ENCODE data around the gene TSPAN11.

The TSPAN11 gene

DNA sequence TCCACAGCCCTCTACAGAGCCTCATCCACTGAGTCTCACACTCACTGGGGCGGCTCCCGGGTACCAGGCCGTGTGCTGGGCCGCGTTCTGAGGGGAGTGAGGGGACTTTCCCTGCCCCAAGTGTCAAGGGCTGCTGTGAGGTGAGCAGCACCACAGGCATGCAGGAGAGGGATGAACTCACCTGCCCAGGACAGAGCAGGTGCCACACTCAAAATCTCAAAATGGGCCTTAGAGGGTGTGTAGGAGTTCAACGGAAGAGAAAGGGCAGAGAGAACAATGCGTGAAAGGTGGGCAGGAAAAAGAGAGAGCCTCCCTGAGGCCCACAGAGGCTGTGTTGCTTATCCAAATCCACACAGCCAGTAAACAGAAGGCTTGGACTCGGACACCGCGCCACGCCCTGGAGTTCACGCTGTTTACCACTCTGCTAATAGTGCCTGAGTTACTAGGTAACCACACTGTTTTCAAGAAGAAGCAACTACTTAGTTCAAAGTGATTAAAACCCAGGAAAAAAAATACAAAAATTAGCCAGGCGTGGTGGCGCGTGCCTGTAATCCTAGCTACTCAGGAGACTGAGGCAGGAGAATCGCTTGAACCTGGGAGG is 32.7 kb downstream of the TSPAN11 start:
- WGBS (ENCODE audit: insufficient coverage), result 98% methylated on average over 14 of the region's 16 CpGs
- CTCF ChIA-PET, result no interaction called here
- DNase-seq, result no peak
- no peaks in the 10 kb centered on the region for H3K36me3 ChIP-seq (ENCODE audit: control insufficient read depth in 4 of 4, insufficient read depth in 4 of 4, low read length in 3 of 4)
- H3K4me3 ChIP-seq (ENCODE audit: control insufficient read depth in 1 of 7, extremely low read depth in 1 of 7, insufficient read depth in 4 of 7, low read depth in 2 of 7, low read length in 6 of 7), result no peak overlapping the region
- POLR2A ChIA-PET, result no interaction called here
- peaks cover 0 to 5% (median 4%) of the 10 kb centered on the region in 5 experiments for H3K27me3 ChIP-seq (replicated peaks in 2 of 5; ENCODE audit: control insufficient read depth in 4 of 5, insufficient read depth in 5 of 5, low read length in 4 of 5)
- H3K27ac ChIP-seq (ENCODE audit: insufficient read depth in 1 of 2, low read depth in 1 of 2, low read length in 2 of 2, poor library complexity in 1 of 2, severe bottlenecking in 2 of 2), result no peak overlapping the region
- no peaks in the 10 kb centered on the region for H3K9me3 ChIP-seq (ENCODE audit: control extremely low read depth in 1 of 5, control insufficient read depth in 4 of 5, insufficient read depth in 2 of 5, low read depth in 1 of 5, low read length in 4 of 5)
- H3K4me1 ChIP-seq (ENCODE audit: control extremely low read depth in 1 of 4, control insufficient read depth in 4 of 4, insufficient read depth in 4 of 4, low read length in 3 of 4), result no peaks in the 10 kb centered on the region

DNA sequence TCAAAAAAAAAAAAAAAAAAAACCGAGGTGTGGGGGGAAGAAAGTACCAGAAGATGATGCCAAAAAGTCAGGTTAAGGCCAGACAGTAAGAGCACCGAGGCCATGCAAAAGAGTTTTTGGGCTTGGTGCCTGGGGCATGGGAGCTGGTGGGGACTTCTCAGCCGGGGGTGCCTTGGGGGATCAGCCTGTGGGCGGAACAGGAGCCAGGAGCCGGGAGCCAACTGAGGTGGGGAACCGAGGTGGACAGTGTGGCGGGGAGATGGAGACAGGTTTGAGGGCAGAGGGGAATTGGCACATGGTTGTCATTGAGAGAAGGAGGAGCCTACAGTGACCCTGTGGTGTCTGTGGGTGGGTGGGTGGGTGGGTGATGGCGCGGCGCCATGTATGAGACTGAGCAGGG is 33.2 kb downstream of the TSPAN11 start:
- no peak for DNase-seq
- ChIA-PET CTCF (no interaction called here), POLR2A (no interaction called here)
- H3K9me3 ChIP-seq (ENCODE audit: control extremely low read depth in 1 of 5, control insufficient read depth in 4 of 5, insufficient read depth in 2 of 5, low read depth in 1 of 5, low read length in 4 of 5), result no peaks in the 10 kb centered on the region
- H3K4me3 ChIP-seq (ENCODE audit: control insufficient read depth in 1 of 7, extremely low read depth in 1 of 7, insufficient read depth in 4 of 7, low read depth in 2 of 7, low read length in 6 of 7), result no peak overlapping the region
- WGBS (ENCODE audit: insufficient coverage), result 86% methylated on average over 2 of the region's 10 CpGs
- H3K27me3 ChIP-seq (replicated peaks in 2 of 5; ENCODE audit: control insufficient read depth in 4 of 5, insufficient read depth in 5 of 5, low read length in 4 of 5), result peaks cover 0 to 5% (median 4%) of the 10 kb centered on the region in 5 experiments
- H3K4me1 ChIP-seq (ENCODE audit: control extremely low read depth in 1 of 4, control insufficient read depth in 4 of 4, insufficient read depth in 4 of 4, low read length in 3 of 4), result no peaks in the 10 kb centered on the region
- no peak overlapping the region for H3K27ac ChIP-seq (ENCODE audit: insufficient read depth in 1 of 2, low read depth in 1 of 2, low read length in 2 of 2, poor library complexity in 1 of 2, severe bottlenecking in 2 of 2)
- no peaks in the 10 kb centered on the region for H3K36me3 ChIP-seq (ENCODE audit: control insufficient read depth in 4 of 4, insufficient read depth in 4 of 4, low read length in 3 of 4)

GRCh38 chr12:30961030-30961429 is 34.5 kb downstream of the TSPAN11 start:
- Histone ChIP-seq H3K36me3 (ENCODE audit: control insufficient read depth in 4 of 4, insufficient read depth in 4 of 4, low read length in 3 of 4) (no peaks in the 10 kb centered on the region), H3K4me3 (ENCODE audit: control insufficient read depth in 1 of 7, extremely low read depth in 1 of 7, insufficient read depth in 4 of 7, low read depth in 2 of 7, low read length in 6 of 7) (no peak overlapping the region), H3K9me3 (ENCODE audit: control extremely low read depth in 1 of 5, control insufficient read depth in 4 of 5, insufficient read depth in 2 of 5, low read depth in 1 of 5, low read length in 4 of 5) (no peaks in the 10 kb centered on the region), H3K27ac (ENCODE audit: insufficient read depth in 1 of 2, low read depth in 1 of 2, low read length in 2 of 2, poor library complexity in 1 of 2, severe bottlenecking in 2 of 2) (no peak overlapping the region), H3K27me3 (replicated peaks in 2 of 5; ENCODE audit: control insufficient read depth in 4 of 5, insufficient read depth in 5 of 5, low read length in 4 of 5) (peaks cover 0 to 5% (median 4%) of the 10 kb centered on the region in 5 experiments), H3K4me1 (ENCODE audit: control extremely low read depth in 1 of 4, control insufficient read depth in 4 of 4, insufficient read depth in 4 of 4, low read length in 3 of 4) (no peaks in the 10 kb centered on the region)
- 100% methylated on average over 2 of the region's 3 CpGs for WGBS (ENCODE audit: insufficient coverage)
- ChIA-PET CTCF (interaction anchor here (1.0 kb wide), 1 partner anchor 17 kb away, joined by 3 read pairs; no protein-coding TSS in a partner anchor), POLR2A (no interaction called here)
- no peak for DNase-seq

GRCh38 chr12:30962047-30962446 is 35.5 kb downstream of the TSPAN11 start:
- CTCF ChIA-PET, result no interaction called here
- no peak for DNase-seq
- Histone ChIP-seq H3K4me3 (ENCODE audit: control insufficient read depth in 1 of 7, extremely low read depth in 1 of 7, insufficient read depth in 4 of 7, low read depth in 2 of 7, low read length in 6 of 7) (no peak overlapping the region), H3K9me3 (ENCODE audit: control extremely low read depth in 1 of 5, control insufficient read depth in 4 of 5, insufficient read depth in 2 of 5, low read depth in 1 of 5, low read length in 4 of 5) (no peaks in the 10 kb centered on the region), H3K36me3 (ENCODE audit: control insufficient read depth in 4 of 4, insufficient read depth in 4 of 4, low read length in 3 of 4) (no peaks in the 10 kb centered on the region), H3K27ac (ENCODE audit: insufficient read depth in 1 of 2, low read depth in 1 of 2, low read length in 2 of 2, poor library complexity in 1 of 2, severe bottlenecking in 2 of 2) (no peak overlapping the region), H3K27me3 (replicated peaks in 2 of 5; ENCODE audit: control insufficient read depth in 4 of 5, insufficient read depth in 5 of 5, low read length in 4 of 5) (peaks cover 0 to 5% (median 4%) of the 10 kb centered on the region in 5 experiments), H3K4me1 (ENCODE audit: control extremely low read depth in 1 of 4, control insufficient read depth in 4 of 4, insufficient read depth in 4 of 4, low read length in 3 of 4) (no peaks in the 10 kb centered on the region)
- POLR2A ChIA-PET, result no interaction called here
- no CpG with 5 or more reads among the region's 2 CpGs for WGBS (ENCODE audit: insufficient coverage)

DNA sequence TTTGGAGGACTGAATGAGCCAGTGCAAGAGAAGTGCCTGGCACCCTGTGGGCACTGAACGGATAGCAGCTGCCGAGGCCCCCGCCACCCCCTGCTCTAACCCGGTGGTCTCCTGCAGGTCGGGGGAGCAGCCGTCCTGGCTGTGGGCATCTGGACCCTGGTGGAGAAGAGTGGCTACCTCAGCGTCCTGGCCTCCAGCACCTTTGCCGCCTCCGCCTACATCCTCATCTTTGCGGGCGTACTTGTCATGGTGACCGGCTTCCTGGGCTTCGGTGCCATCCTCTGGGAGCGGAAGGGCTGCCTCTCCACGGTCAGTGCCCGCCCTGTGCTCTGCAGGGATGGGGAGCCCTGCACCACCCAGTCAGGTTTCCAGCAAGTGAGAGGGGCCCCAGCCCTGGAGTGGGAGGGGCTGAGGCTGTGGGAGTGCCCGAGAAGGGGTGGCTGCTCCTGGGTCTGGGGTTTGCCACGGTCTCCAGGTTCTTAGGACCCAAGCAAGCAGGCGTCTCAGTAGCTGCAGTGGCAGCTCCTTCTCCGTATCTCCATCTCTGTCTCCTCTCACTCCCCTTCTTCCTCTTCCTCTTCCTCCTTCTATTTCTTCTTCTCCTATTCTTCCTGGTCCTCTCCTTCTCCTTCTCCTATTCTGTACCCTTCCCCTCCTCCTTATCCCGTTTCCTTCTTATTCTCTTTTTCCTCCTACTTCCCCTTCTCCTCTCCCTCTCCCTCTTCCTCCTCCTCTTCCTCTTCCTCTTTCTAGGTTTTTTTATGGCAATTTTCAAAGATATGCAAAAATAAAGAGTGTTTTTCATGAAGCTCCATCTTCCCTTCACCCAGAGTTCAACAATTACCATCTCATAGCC is 37.4 kb downstream of the TSPAN11 start:
- 81% methylated on average over 17 of the region's 21 CpGs for WGBS (ENCODE audit: insufficient coverage)
- Histone ChIP-seq H3K4me1 (ENCODE audit: control extremely low read depth in 1 of 4, control insufficient read depth in 4 of 4, insufficient read depth in 4 of 4, low read length in 3 of 4) (no peaks in the 10 kb centered on the region), H3K9me3 (ENCODE audit: control extremely low read depth in 1 of 5, control insufficient read depth in 4 of 5, insufficient read depth in 2 of 5, low read depth in 1 of 5, low read length in 4 of 5) (no peaks in the 10 kb centered on the region), H3K27ac (ENCODE audit: insufficient read depth in 1 of 2, low read depth in 1 of 2, low read length in 2 of 2, poor library complexity in 1 of 2, severe bottlenecking in 2 of 2) (no peak overlapping the region), H3K4me3 (ENCODE audit: control insufficient read depth in 1 of 7, extremely low read depth in 1 of 7, insufficient read depth in 4 of 7, low read depth in 2 of 7, low read length in 6 of 7) (no peak overlapping the region), H3K27me3 (replicated peaks in 2 of 5; ENCODE audit: control insufficient read depth in 4 of 5, insufficient read depth in 5 of 5, low read length in 4 of 5) (peaks cover 0 to 6% (median 4%) of the 10 kb centered on the region in 5 experiments), H3K36me3 (ENCODE audit: control insufficient read depth in 4 of 4, insufficient read depth in 4 of 4, low read length in 3 of 4) (no peaks in the 10 kb centered on the region)
- CTCF ChIA-PET, result interaction anchor here (1.2 kb wide), 1 partner anchor 116 kb away, joined by 3 read pairs; no protein-coding TSS in a partner anchor
- POLR2A ChIA-PET, result no interaction called here
- no peak for DNase-seq

DNA sequence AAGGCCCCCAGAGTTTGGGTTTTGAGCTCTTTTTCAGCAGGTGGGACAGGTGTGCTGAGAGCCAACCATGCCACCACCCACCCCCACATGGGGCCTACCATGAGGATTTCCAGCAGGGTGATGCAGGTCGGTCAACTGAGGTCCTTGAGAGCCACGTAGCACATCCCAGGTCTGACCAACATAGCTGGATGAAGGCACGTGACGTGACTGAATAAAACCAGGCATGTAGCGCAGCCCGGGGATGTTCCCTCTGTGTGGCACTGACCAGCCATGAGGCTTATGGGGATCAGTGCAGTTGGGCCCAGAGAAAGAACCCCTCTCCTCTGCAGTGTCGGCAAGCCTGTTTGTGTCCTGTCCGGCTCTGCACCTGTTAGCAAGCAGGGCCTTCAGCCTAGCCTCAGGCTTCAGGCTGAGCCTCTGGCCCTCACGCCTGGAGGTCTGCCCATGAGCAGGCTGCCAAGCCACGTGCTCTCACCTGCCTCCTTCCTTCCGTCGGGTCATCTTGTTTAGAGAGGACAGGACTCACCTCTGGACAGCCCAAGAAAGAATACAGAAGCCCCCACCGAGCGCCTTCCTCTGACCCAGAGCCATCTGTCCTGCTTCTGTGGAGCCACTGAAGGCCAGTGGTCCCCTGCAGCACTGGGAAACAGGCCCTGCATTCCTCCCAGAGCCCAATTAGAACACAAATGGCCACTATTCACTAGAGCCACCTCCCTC is 38.5 kb downstream of the TSPAN11 start:
- DNase-seq, result no peak
- Histone ChIP-seq H3K27me3 (replicated peaks in 2 of 5; ENCODE audit: control insufficient read depth in 4 of 5, insufficient read depth in 5 of 5, low read length in 4 of 5) (peaks cover 0 to 10% (median 5%) of the 10 kb centered on the region in 5 experiments), H3K36me3 (ENCODE audit: control insufficient read depth in 4 of 4, insufficient read depth in 4 of 4, low read length in 3 of 4) (no peaks in the 10 kb centered on the region), H3K4me1 (ENCODE audit: control extremely low read depth in 1 of 4, control insufficient read depth in 4 of 4, insufficient read depth in 4 of 4, low read length in 3 of 4) (no peaks in the 10 kb centered on the region), H3K4me3 (ENCODE audit: control insufficient read depth in 1 of 7, extremely low read depth in 1 of 7, insufficient read depth in 4 of 7, low read depth in 2 of 7, low read length in 6 of 7) (no peak overlapping the region), H3K9me3 (ENCODE audit: control extremely low read depth in 1 of 5, control insufficient read depth in 4 of 5, insufficient read depth in 2 of 5, low read depth in 1 of 5, low read length in 4 of 5) (no peaks in the 10 kb centered on the region), H3K27ac (ENCODE audit: insufficient read depth in 1 of 2, low read depth in 1 of 2, low read length in 2 of 2, poor library complexity in 1 of 2, severe bottlenecking in 2 of 2) (no peak overlapping the region)
- CTCF ChIA-PET, result interaction anchor here (1.2 kb wide), 1 partner anchor 118 kb away, joined by 3 read pairs; no protein-coding TSS in a partner anchor
- 93% methylated on average over 14 of the region's 14 CpGs for WGBS (ENCODE audit: insufficient coverage)
- POLR2A ChIA-PET, result no interaction called here

- ChIA-PET POLR2A (no interaction called here), CTCF (no interaction called here)
- WGBS (ENCODE audit: insufficient coverage), result 100% methylated on average over 6 of the region's 11 CpGs
Measured at GRCh38 chr12:30965613-30965985, 39.1 kb downstream of the TSPAN11 start.

More at GRCh38 chr12:30965613-30965985, 39.1 kb downstream of the TSPAN11 start:
- Histone ChIP-seq H3K4me1 (ENCODE audit: control extremely low read depth in 1 of 4, control insufficient read depth in 4 of 4, insufficient read depth in 4 of 4, low read length in 3 of 4) (no peaks in the 10 kb centered on the region), H3K27ac (ENCODE audit: insufficient read depth in 1 of 2, low read depth in 1 of 2, low read length in 2 of 2, poor library complexity in 1 of 2, severe bottlenecking in 2 of 2) (no peak overlapping the region), H3K27me3 (replicated peaks in 2 of 5; ENCODE audit: control insufficient read depth in 4 of 5, insufficient read depth in 5 of 5, low read length in 4 of 5) (peaks cover 0 to 14% (median 8%) of the 10 kb centered on the region in 5 experiments), H3K9me3 (ENCODE audit: control extremely low read depth in 1 of 5, control insufficient read depth in 4 of 5, insufficient read depth in 2 of 5, low read depth in 1 of 5, low read length in 4 of 5) (no peaks in the 10 kb centered on the region), H3K4me3 (ENCODE audit: control insufficient read depth in 1 of 7, extremely low read depth in 1 of 7, insufficient read depth in 4 of 7, low read depth in 2 of 7, low read length in 6 of 7) (no peak overlapping the region), H3K36me3 (ENCODE audit: control insufficient read depth in 4 of 4, insufficient read depth in 4 of 4, low read length in 3 of 4) (no peaks in the 10 kb centered on the region)
- DNase-seq, result no peak
